Common myeloid progenitor, CD34-positive (primary cell): ENCODE results near the gene CEP55. TPM values are rescaled to one million over a fixed set of nuclear protein-coding genes. Genes with fewer than 3 reads are reported as not detected.

Source experiments
- CTCF ChIA-PET: fragments of 350-600 bp; sonication (Branson Sonifier 250); formaldehyde crosslinking; loops from one replicate; lab custom pipeline; 2021; ENCODE audit warnings: antibody characterized with exemption; lab: Charles Lee
- POLR2A ChIA-PET: fragments of 350-600 bp; sonication (Branson Sonifier 250); formaldehyde crosslinking; loops from one replicate; lab custom pipeline; 2021; ENCODE audit warnings: antibody characterized with exemption; lab: Charles Lee
- DNase-seq, 3 donors: peaks; one replicate each; pipeline versions ENCODE4 v3.0.0 to v3.0.0-alpha.2; 2013
- H3K27ac ChIP-seq, 2 experiments: 1 replicate in 1 of 2; 2 replicates in 1 of 2; pipeline ENCODE4 v1.7.0; 2013; ENCODE audit warnings: inconsistent platforms in 2 of 2, low read length in 2 of 2, mild to moderate bottlenecking in 2 of 2, low read depth in 1 of 2, moderate library complexity in 1 of 2; ENCODE audit not compliant: severe bottlenecking in 2 of 2, insufficient read depth in 1 of 2, poor library complexity in 1 of 2
- H3K27me3 ChIP-seq, 5 experiments: replicated peaks in 2 of 5; 1 replicate in 3 of 5; 2 replicates in 2 of 5; pipeline versions ENCODE4 v1.6.1 to v1.7.0; 2013; ENCODE audit warnings: low read length in 4 of 5, mild to moderate bottlenecking in 2 of 5, moderate library complexity in 2 of 5, inconsistent platforms in 1 of 5; ENCODE audit not compliant: insufficient read depth in 5 of 5, control insufficient read depth in 4 of 5
- H3K36me3 ChIP-seq, 4 experiments: 1 replicate in 2 of 4; 2 replicates in 2 of 4; pipeline versions ENCODE4 v1.6.1 to v1.7.0; 2013; ENCODE audit warnings: low read length in 3 of 4, control low read depth in 1 of 4, mild to moderate bottlenecking in 1 of 4; ENCODE audit not compliant: control insufficient read depth in 4 of 4, insufficient read depth in 4 of 4
- H3K4me1 ChIP-seq, 4 experiments: 1 replicate in 3 of 4; 2 replicates in 1 of 4; pipeline versions ENCODE4 v1.6.1 to v1.7.1; 2013; ENCODE audit warnings: low read length in 3 of 4, mild to moderate bottlenecking in 3 of 4, control low read depth in 1 of 4, inconsistent platforms in 1 of 4, moderate library complexity in 1 of 4; ENCODE audit not compliant: control insufficient read depth in 4 of 4, insufficient read depth in 4 of 4; ENCODE audit errors: control extremely low read depth in 1 of 4
- H3K4me3 ChIP-seq, 7 experiments: 1 replicate in 4 of 7; 2 replicates in 3 of 7; pipeline versions ENCODE4 v1.5.1 to v1.7.0; 2013; ENCODE audit warnings: mild to moderate bottlenecking in 7 of 7, low read length in 6 of 7, moderate library complexity in 6 of 7, inconsistent platforms in 2 of 7, low read depth in 2 of 7, control low read depth in 1 of 7; ENCODE audit not compliant: insufficient read depth in 4 of 7, control insufficient read depth in 1 of 7; ENCODE audit errors: extremely low read depth in 1 of 7
- H3K9me3 ChIP-seq, 5 experiments: 1 replicate in 4 of 5; 2 replicates in 1 of 5; pipeline versions ENCODE4 v1.6.1 to v1.7.1; 2013; ENCODE audit warnings: low read length in 4 of 5, mild to moderate bottlenecking in 2 of 5, inconsistent platforms in 1 of 5, low read depth in 1 of 5, moderate library complexity in 1 of 5; ENCODE audit not compliant: control insufficient read depth in 4 of 5, insufficient read depth in 2 of 5; ENCODE audit errors: control extremely low read depth in 1 of 5
- WGBS: methylation state at CpG from one replicate; pipeline ENCODE4 v1.1.5; 2013; ENCODE audit not compliant: insufficient coverage; 5-methylcytosine and 5-hydroxymethylcytosine counted together
- polyA plus RNA-seq: library from polyadenylated mRNA; unstranded; fragments of 120-200 nt; gene quantifications from one replicate; pipeline ENCODE4 v1.2.1, GENCODE V29; 2013

CEP55 gene
- polyA plus RNA-seq: 1.6 TPM

- CTCF ChIA-PET: interaction anchor here (0.6 to 3.4 kb wide), 6 partner anchors 11 to 1392 kb away, joined by 3 to 14 read pairs (median 3); partner anchors contain the start of gene MYOF
- peaks cover 0 to 2% (median 0%) of the 10 kb centered on the region in 4 experiments for H3K36me3 ChIP-seq
- no peaks in the 10 kb centered on the region for H3K9me3 ChIP-seq
- POLR2A ChIA-PET: interaction anchor here (0.7 kb wide), 1 partner anchor 138 kb away, joined by 3 read pairs; no protein-coding TSS in a partner anchor
- 1% methylated on average over 51 of the region's 68 CpGs for WGBS
- peak; percentile 91 to 96 (median 95) for DNase-seq
- peaks cover 0 to 7% (median 3%) of the 10 kb centered on the region in 5 experiments for H3K27me3 ChIP-seq
- H3K27ac ChIP-seq: no peak within 1 kb of the TSS
- peaks cover 4 to 25% (median 16%) of the 10 kb centered on the region in 4 experiments for H3K4me1 ChIP-seq
- H3K4me3 ChIP-seq: peak within 1 kb of the TSS; percentile 63 to 96 (median 90)
These were observed at the start of gene CEP55 for GRCh38 chr10:93496322-93497041. TSS of gene CEP55 (plus strand) at chr10:93496612. CDS start at chr10:93500052, 3,440 bp downstream.

- H3K9me3 ChIP-seq: no peaks in the 10 kb centered on the region
- H3K4me3 ChIP-seq: no peak overlapping the region
- no peaks in the 10 kb centered on the region for H3K27me3 ChIP-seq
- 80% methylated on average over 5 of the region's 6 CpGs for WGBS
- H3K27ac ChIP-seq: no peak overlapping the region
- POLR2A ChIA-PET: no interaction called here
- CTCF ChIA-PET: interaction anchor here (1.5 kb wide), 1 partner anchor 35 kb away, joined by 6 read pairs; the partner anchor contains the start of gene MYOF
- DNase-seq: no peak
- peaks cover 0 to 11% (median 5%) of the 10 kb centered on the region in 4 experiments for H3K4me1 ChIP-seq
- H3K36me3 ChIP-seq: no peaks in the 10 kb centered on the region
These were observed 49.4 kb upstream of the CEP55 start for GRCh38 chr10:93447019-93447418.

GRCh38 chr10:93447970-93448369 lies 48.4 kb upstream of the CEP55 start:
- Histone ChIP-seq H3K27me3 (no peaks in the 10 kb centered on the region), H3K27ac (no peak overlapping the region), H3K4me1 (peaks cover 0 to 8% (median 3%) of the 10 kb centered on the region in 4 experiments), H3K4me3 (no peak overlapping the region), H3K36me3 (no peaks in the 10 kb centered on the region), H3K9me3 (no peaks in the 10 kb centered on the region)
- no peak for DNase-seq
- CTCF ChIA-PET: no interaction called here
- POLR2A ChIA-PET: no interaction called here
- 38% methylated on average over 2 of the region's 3 CpGs for WGBS

GRCh38 chr10:93451244-93451947 lies 45.0 kb upstream of the CEP55 start:
- POLR2A ChIA-PET: no interaction called here
- DNase-seq: no peak
- Histone ChIP-seq H3K36me3 (no peaks in the 10 kb centered on the region), H3K4me1 (peaks cover 0 to 6% (median 0%) of the 10 kb centered on the region in 4 experiments), H3K27ac (no peak overlapping the region), H3K9me3 (no peaks in the 10 kb centered on the region), H3K4me3 (no peak overlapping the region), H3K27me3 (no peaks in the 10 kb centered on the region)
- 80% methylated on average over 5 of the region's 7 CpGs for WGBS
- CTCF ChIA-PET: no interaction called here

- Histone ChIP-seq H3K27ac (no peak overlapping the region), H3K27me3 (no peaks in the 10 kb centered on the region), H3K9me3 (no peaks in the 10 kb centered on the region), H3K4me3 (no peak overlapping the region), H3K4me1 (peaks cover 0 to 6% (median 0%) of the 10 kb centered on the region in 4 experiments), H3K36me3 (no peaks in the 10 kb centered on the region)
- ChIA-PET POLR2A (no interaction called here), CTCF (no interaction called here)
- DNase-seq: no peak
- 40% methylated on average over 1 of the region's 2 CpGs for WGBS
These were observed 44.3 kb upstream of the CEP55 start for GRCh38 chr10:93452143-93452542.

GRCh38 chr10:93454146-93454545 lies 42.3 kb upstream of the CEP55 start:
- ChIA-PET CTCF (interaction anchor here (0.9 kb wide), 1 partner anchor 10 kb away, joined by 5 read pairs; no protein-coding TSS in a partner anchor), POLR2A (no interaction called here)
- H3K9me3 ChIP-seq: no peaks in the 10 kb centered on the region
- H3K27ac ChIP-seq: no peak overlapping the region
- WGBS: 100% methylated on average over 1 of the region's 2 CpGs
- H3K27me3 ChIP-seq: no peaks in the 10 kb centered on the region
- H3K4me3 ChIP-seq: no peak overlapping the region
- peaks cover 0 to 2% (median 0%) of the 10 kb centered on the region in 4 experiments for H3K4me1 ChIP-seq
- no peak for DNase-seq
- H3K36me3 ChIP-seq: no peaks in the 10 kb centered on the region
